CD8-positive, alpha-beta memory T cell (primary cell): ENCODE measurements around the gene DCC. TPM values are rescaled to one million over a fixed set of nuclear protein-coding genes. Genes with fewer than 3 reads are reported as not detected.

ENCODE experiments used
- CTCF ChIA-PET: fragments of 350-600 bp; sonication (Branson Sonifier 250); formaldehyde crosslinking; loops from one replicate; lab custom pipeline; 2021; ENCODE audit warnings: antibody characterized with exemption; lab: Charles Lee
- POLR2A ChIA-PET: fragments of 350-600 bp; sonication (Branson Sonifier 250); formaldehyde crosslinking; loops from one replicate; lab custom pipeline; 2021; ENCODE audit warnings: antibody characterized with exemption; lab: Charles Lee
- DNase-seq, 5 donors: peaks; one replicate each; pipeline versions ENCODE4 v3.0.0 to v3.0.0-alpha.2; 2020 to 2022; ENCODE audit warnings: mixed read lengths in 1 of 5
- H3K27ac ChIP-seq: one replicate; pipeline ENCODE4 v1.7.0; 2013; ENCODE audit warnings: low read depth, mild to moderate bottlenecking, low read length, moderate library complexity
- H3K27me3 ChIP-seq: 2 replicates; pipeline ENCODE4 v1.7.0; 2013; ENCODE audit warnings: low read length, mild to moderate bottlenecking; ENCODE audit not compliant: insufficient read depth, poor library complexity, severe bottlenecking
- H3K36me3 ChIP-seq: 2 replicates; pipeline ENCODE4 v1.7.0; 2013; ENCODE audit warnings: mild to moderate bottlenecking, low read length, moderate library complexity; ENCODE audit not compliant: insufficient read depth
- H3K4me1 ChIP-seq: 2 replicates; pipeline ENCODE4 v1.7.0; 2013; ENCODE audit warnings: mild to moderate bottlenecking, low read length, moderate library complexity; ENCODE audit not compliant: insufficient read depth
- H3K4me3 ChIP-seq: 2 replicates; pipeline ENCODE4 v1.7.0; 2013; ENCODE audit warnings: mild to moderate bottlenecking, low read length
- H3K9me3 ChIP-seq: 2 replicates; pipeline ENCODE4 v1.7.0; 2013; ENCODE audit warnings: mild to moderate bottlenecking, low read length
- H3K27ac Mint-ChIP-seq, 8 donors: one replicate each; pipeline ENCODE4 v1.8.0; 2020 to 2021; ENCODE audit warnings: mixed read lengths in 8 of 8, mild to moderate bottlenecking in 6 of 8, inconsistent platforms in 3 of 8, moderate library complexity in 3 of 8
- H3K27me3 Mint-ChIP-seq, 2 donors: one replicate each; pipeline ENCODE4 v1.8.0; 2020 to 2021; ENCODE audit warnings: mixed read lengths in 2 of 2, mild to moderate bottlenecking in 1 of 2, moderate library complexity in 1 of 2
- H3K36me3 Mint-ChIP-seq, 3 donors: one replicate each; pipeline ENCODE4 v1.8.0; 2020 to 2021; ENCODE audit warnings: mixed read lengths in 3 of 3, inconsistent platforms in 1 of 3, mild to moderate bottlenecking in 1 of 3
- H3K4me1 Mint-ChIP-seq, 3 donors: one replicate each; pipeline ENCODE4 v1.8.0; 2020 to 2021; ENCODE audit warnings: mixed read lengths in 3 of 3, inconsistent platforms in 1 of 3, mild to moderate bottlenecking in 1 of 3
- H3K4me3 Mint-ChIP-seq, 7 donors: one replicate each; pipeline ENCODE4 v1.8.0; 2020 to 2021; ENCODE audit warnings: mixed read lengths in 7 of 7, mild to moderate bottlenecking in 6 of 7, moderate library complexity in 4 of 7, inconsistent platforms in 2 of 7
- H3K9me3 Mint-ChIP-seq, 5 donors: one replicate each; pipeline ENCODE4 v1.8.0; 2020 to 2022; ENCODE audit warnings: mixed read lengths in 5 of 5, mild to moderate bottlenecking in 3 of 5, moderate library complexity in 2 of 5, inconsistent platforms in 1 of 5
- polyA plus RNA-seq: library from polyadenylated mRNA; unstranded; fragments of 300-500 nt; fragmentation: Illumina TruSeq; gene quantifications from one replicate; pipeline ENCODE4 v1.2.3, GENCODE V29; 2021
- total RNA-seq, 2 experiments: library from RNA; stranded (reverse); gene quantifications; one replicate each; pipeline ENCODE4 v1.2.3, GENCODE V29; 2021

The DCC gene
- total and polyA plus RNA-seq, 3 experiments from 2014 or later = not detected

GRCh38 chr18:52750995-52751394, 411.0 kb downstream of the DCC start:
- H3K27me3 Mint-ChIP-seq = no peaks in the 10 kb centered on the region
- Histone ChIP-seq H3K27me3 (no peaks in the 10 kb centered on the region), H3K4me1 (no peaks in the 10 kb centered on the region), H3K9me3 (no peaks in the 10 kb centered on the region), H3K4me3 (no peak overlapping the region), H3K27ac (no peak overlapping the region), H3K36me3 (no peaks in the 10 kb centered on the region)
- no peak overlapping the region for H3K4me3 Mint-ChIP-seq
- H3K9me3 Mint-ChIP-seq = peaks cover 0 to 8% (median 2%) of the 10 kb centered on the region in 5 donors
- no peak overlapping the region for H3K27ac Mint-ChIP-seq
- no peaks in the 10 kb centered on the region for H3K4me1 Mint-ChIP-seq
- no peak for DNase-seq
- no peaks in the 10 kb centered on the region for H3K36me3 Mint-ChIP-seq
- POLR2A ChIA-PET = no interaction called here
- CTCF ChIA-PET = no interaction called here

- POLR2A ChIA-PET = no interaction called here
Observed at GRCh38 chr18:52764316-52764715, 424.3 kb downstream of the DCC start.

GRCh38 chr18:52766002-52766545, 426.1 kb downstream of the DCC start:
- ChIA-PET CTCF (no interaction called here), POLR2A (no interaction called here)
- H3K27ac ChIP-seq = no peak overlapping the region
- H3K27me3 ChIP-seq = no peaks in the 10 kb centered on the region
- no peaks in the 10 kb centered on the region for H3K9me3 ChIP-seq
- Mint-ChIP-seq H3K36me3 (no peaks in the 10 kb centered on the region), H3K27me3 (no peaks in the 10 kb centered on the region), H3K27ac (no peak overlapping the region), H3K9me3 (peaks cover 2 to 5% (median 4%) of the 10 kb centered on the region in 5 donors), H3K4me3 (no peak overlapping the region), H3K4me1 (no peaks in the 10 kb centered on the region)
- no peak overlapping the region for H3K4me3 ChIP-seq
- H3K4me1 ChIP-seq = no peaks in the 10 kb centered on the region
- DNase-seq = no peak
- H3K36me3 ChIP-seq = no peaks in the 10 kb centered on the region

More at GRCh38 chr18:52764316-52764715, 424.3 kb downstream of the DCC start:
- no peak overlapping the region for H3K27ac Mint-ChIP-seq
- H3K36me3 Mint-ChIP-seq = no peaks in the 10 kb centered on the region
- no peak overlapping the region for H3K4me3 Mint-ChIP-seq
- no peaks in the 10 kb centered on the region for H3K27me3 Mint-ChIP-seq
- Histone ChIP-seq H3K4me3 (no peak overlapping the region), H3K9me3 (no peaks in the 10 kb centered on the region), H3K27me3 (no peaks in the 10 kb centered on the region), H3K36me3 (no peaks in the 10 kb centered on the region), H3K27ac (no peak overlapping the region), H3K4me1 (no peaks in the 10 kb centered on the region)
- DNase-seq = no peak
- CTCF ChIA-PET = no interaction called here
- peaks cover 0 to 12% (median 5%) of the 10 kb centered on the region in 5 donors for H3K9me3 Mint-ChIP-seq
- no peaks in the 10 kb centered on the region for H3K4me1 Mint-ChIP-seq

- ChIA-PET POLR2A (no interaction called here), CTCF (no interaction called here)
- H3K4me1 ChIP-seq = no peaks in the 10 kb centered on the region
- Mint-ChIP-seq H3K36me3 (no peaks in the 10 kb centered on the region), H3K9me3 (peaks cover 0 to 17% (median 0%) of the 10 kb centered on the region in 5 donors), H3K27ac (no peak overlapping the region), H3K27me3 (no peaks in the 10 kb centered on the region), H3K4me3 (no peak overlapping the region), H3K4me1 (no peaks in the 10 kb centered on the region)
- no peaks in the 10 kb centered on the region for H3K36me3 ChIP-seq
- no peak overlapping the region for H3K4me3 ChIP-seq
- no peak for DNase-seq
- H3K9me3 ChIP-seq = no peaks in the 10 kb centered on the region
- no peaks in the 10 kb centered on the region for H3K27me3 ChIP-seq
- H3K27ac ChIP-seq = no peak overlapping the region
Observed at GRCh38 chr18:52781113-52781512, 441.1 kb downstream of the DCC start.

- POLR2A ChIA-PET = no interaction called here
- Mint-ChIP-seq H3K27me3 (no peaks in the 10 kb centered on the region), H3K4me3 (no peak overlapping the region), H3K27ac (no peak overlapping the region), H3K4me1 (no peaks in the 10 kb centered on the region), H3K36me3 (no peaks in the 10 kb centered on the region), H3K9me3 (peaks cover 13 to 28% (median 23%) of the 10 kb centered on the region in 5 donors)
- Histone ChIP-seq H3K27ac (no peak overlapping the region), H3K4me1 (no peaks in the 10 kb centered on the region), H3K36me3 (no peaks in the 10 kb centered on the region), H3K4me3 (no peak overlapping the region), H3K9me3 (no peaks in the 10 kb centered on the region), H3K27me3 (no peaks in the 10 kb centered on the region)
- DNase-seq = no peak
- CTCF ChIA-PET = no interaction called here
Observed at GRCh38 chr18:52791321-52791720, 451.3 kb downstream of the DCC start.

GRCh38 chr18:52812834-52813233, 472.8 kb downstream of the DCC start:
- H3K27me3 Mint-ChIP-seq = no peaks in the 10 kb centered on the region
- ChIA-PET POLR2A (no interaction called here), CTCF (no interaction called here)
- Histone ChIP-seq H3K4me1 (no peaks in the 10 kb centered on the region), H3K36me3 (no peaks in the 10 kb centered on the region), H3K27me3 (no peaks in the 10 kb centered on the region), H3K4me3 (no peak overlapping the region), H3K9me3 (no peaks in the 10 kb centered on the region), H3K27ac (no peak overlapping the region)
- no peaks in the 10 kb centered on the region for H3K36me3 Mint-ChIP-seq
- H3K9me3 Mint-ChIP-seq = peaks cover 0 to 30% (median 0%) of the 10 kb centered on the region in 5 donors
- no peak overlapping the region for H3K4me3 Mint-ChIP-seq
- no peak for DNase-seq
- H3K4me1 Mint-ChIP-seq = no peaks in the 10 kb centered on the region
- no peak overlapping the region for H3K27ac Mint-ChIP-seq

- no peak for DNase-seq
- H3K27me3 ChIP-seq = no peaks in the 10 kb centered on the region
- Mint-ChIP-seq H3K27me3 (no peaks in the 10 kb centered on the region), H3K36me3 (no peaks in the 10 kb centered on the region), H3K4me3 (no peak overlapping the region), H3K27ac (no peak overlapping the region), H3K4me1 (no peaks in the 10 kb centered on the region), H3K9me3 (peaks cover 0 to 22% (median 0%) of the 10 kb centered on the region in 5 donors)
- no peaks in the 10 kb centered on the region for H3K36me3 ChIP-seq
- H3K4me1 ChIP-seq = no peaks in the 10 kb centered on the region
- POLR2A ChIA-PET = no interaction called here
- H3K4me3 ChIP-seq = no peak overlapping the region
- no peak overlapping the region for H3K27ac ChIP-seq
- CTCF ChIA-PET = no interaction called here
- no peaks in the 10 kb centered on the region for H3K9me3 ChIP-seq
Observed at GRCh38 chr18:52813635-52814416, 473.8 kb downstream of the DCC start.

- H3K4me3 ChIP-seq = no peak overlapping the region
- H3K4me1 ChIP-seq = no peaks in the 10 kb centered on the region
- no peaks in the 10 kb centered on the region for H3K4me1 Mint-ChIP-seq
- POLR2A ChIA-PET = no interaction called here
- no peaks in the 10 kb centered on the region for H3K9me3 ChIP-seq
- H3K27me3 ChIP-seq = no peaks in the 10 kb centered on the region
- H3K27ac Mint-ChIP-seq = no peak overlapping the region
- no peaks in the 10 kb centered on the region for H3K27me3 Mint-ChIP-seq
- H3K36me3 ChIP-seq = no peaks in the 10 kb centered on the region
- CTCF ChIA-PET = no interaction called here
- no peak for DNase-seq
- no peaks in the 10 kb centered on the region for H3K36me3 Mint-ChIP-seq
- H3K4me3 Mint-ChIP-seq = no peak overlapping the region
- H3K27ac ChIP-seq = no peak overlapping the region
- peaks cover 0 to 13% (median 0%) of the 10 kb centered on the region in 5 donors for H3K9me3 Mint-ChIP-seq
Observed at GRCh38 chr18:52815651-52816050, 475.7 kb downstream of the DCC start.
